Stimulated activated naive CD4-positive, alpha-beta T cell treated with Interleukin-2 at 50 U/mL for 16 hours (primary cell): ENCODE results near the gene UQCRQ.

Source experiments
- DNase-seq: peaks from one replicate; lab custom pipeline; 2025; lab: John Stamatoyannopoulos, UW

Gene UQCRQ

DNA sequence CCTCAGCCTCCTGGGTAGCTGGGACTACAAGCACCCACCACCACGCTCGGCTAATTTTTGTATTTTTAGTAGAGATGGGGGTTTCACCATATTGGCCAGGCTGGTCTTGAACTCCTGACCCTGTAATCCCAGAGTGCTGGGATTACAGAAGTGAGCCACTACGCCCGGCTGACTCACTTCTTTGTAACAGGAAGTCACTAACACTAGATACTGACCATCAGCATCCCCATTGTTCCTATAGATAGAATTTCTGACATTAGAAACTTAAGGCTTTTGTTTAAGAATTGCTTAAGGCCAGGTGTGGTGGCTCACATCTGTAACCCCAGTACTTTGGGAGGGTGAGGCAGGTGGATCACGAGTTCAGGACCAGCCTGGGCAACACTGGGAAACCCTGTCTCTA is 49.2 kb downstream of the UQCRQ start:
- DNase-seq: no peak

DNA sequence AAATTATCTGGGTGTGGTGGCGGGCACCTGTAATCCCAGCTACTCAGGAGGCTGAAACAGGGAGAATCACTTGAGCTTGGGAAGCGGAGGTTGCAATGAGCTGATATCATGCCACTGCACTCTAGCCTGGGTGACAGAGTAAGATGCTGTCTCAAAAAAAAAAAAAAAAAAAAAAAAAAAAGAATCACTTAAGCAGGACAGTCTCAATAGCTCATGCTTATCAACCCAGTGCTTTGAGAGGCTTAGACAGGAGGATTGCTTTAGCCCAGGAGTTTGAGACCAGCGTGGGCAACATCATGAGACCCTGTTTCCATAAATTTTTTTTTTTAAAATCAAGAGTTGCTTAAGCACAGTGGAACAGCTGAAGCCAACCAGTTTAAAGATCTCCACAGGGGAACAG is 49.6 kb downstream of the UQCRQ start:
- DNase-seq: no peak
